GM18502 (cell line): Measurements from ENCODE around the gene RASSF1.
"Not testable (repeated sequence)": the region's sequence is repeated elsewhere in the genome, so short reads cannot be mapped to it uniquely, and the experiment has no call there.

ENCODE experiments used
- ATAC-seq: cut with Tn5 transposase; IDR thresholded peaks from one replicate; pipeline ENCODE4 v1.9.1; 2021; ENCODE audit warnings: mild to moderate bottlenecking; ENCODE audit not compliant: unreplicated experiment, poor library complexity

The RASSF1 gene

DNA sequence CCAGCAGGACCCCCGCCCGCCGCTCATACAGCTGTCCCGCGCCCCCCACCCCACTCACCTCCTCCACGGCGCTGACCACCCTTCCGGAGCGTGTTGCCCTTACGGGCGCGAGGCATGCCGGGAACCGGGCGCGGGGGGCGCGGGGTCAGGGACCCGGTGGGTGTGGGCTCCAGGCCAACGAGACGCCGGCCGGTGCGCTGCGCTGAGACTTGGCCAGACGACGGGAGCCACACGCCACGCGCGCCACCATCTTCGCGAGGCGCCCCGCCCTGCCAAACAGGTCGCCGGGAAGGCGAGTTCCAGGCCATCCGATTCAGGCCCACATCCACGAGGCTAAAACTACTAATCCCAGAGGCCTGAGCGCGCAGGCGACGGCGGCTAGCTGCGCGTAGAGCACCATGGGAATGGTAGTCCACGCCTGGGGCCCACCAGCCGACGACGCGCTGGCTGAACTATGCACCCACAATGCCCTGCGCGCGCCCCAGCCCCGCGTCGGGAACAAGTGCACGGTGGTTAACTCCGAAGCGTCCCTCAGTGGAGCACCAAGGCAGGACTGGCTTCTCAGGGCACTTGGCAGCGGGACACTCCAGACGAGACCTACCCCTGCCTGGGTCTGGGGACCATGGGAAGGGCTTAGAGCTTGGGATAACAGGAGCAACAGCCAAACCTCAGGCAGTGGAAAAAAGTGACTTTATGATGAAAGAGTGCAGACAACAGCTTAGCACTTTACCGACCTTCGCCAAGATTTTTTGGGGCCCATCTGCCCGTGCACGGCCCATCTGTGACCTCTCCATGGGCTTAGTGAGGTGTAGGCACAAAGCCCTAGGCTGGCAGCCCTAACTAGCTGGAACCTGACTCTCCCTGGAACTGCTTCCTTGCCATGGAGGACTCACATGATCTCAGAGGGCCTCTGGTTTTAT, 48.2 kb downstream of the RASSF1 start, which contains the start of gene IFRD2:
Gene IFRD2, minus strand, starts transcription at position 271 of the 920 bp plus-strand sequence. Its CDS starts 155 bp downstream, at position 116.
- ATAC-seq: peak; percentile 95

DNA sequence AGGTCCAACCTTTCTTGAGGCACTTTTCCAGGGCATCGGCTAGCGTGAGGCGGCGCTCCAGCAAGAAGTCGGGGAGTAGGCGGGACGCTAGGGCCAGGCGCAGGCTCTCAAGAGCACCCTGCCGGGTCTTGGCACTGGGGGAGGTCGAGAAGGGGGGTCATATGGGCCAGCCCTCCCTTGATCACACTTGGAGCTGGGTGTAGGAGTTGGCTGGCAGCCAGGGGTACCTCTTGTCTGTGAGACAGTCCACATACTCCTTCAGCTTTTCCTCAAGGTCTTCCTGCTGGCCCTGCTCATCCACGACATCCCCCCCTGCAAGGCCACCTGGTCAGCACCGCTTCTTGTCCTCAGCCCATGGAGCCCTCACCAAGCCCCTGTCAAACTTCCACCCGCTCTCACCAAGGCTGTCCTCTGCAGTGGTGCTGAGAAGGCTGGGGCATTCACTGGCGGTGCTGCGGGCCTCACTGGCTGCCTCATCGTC, 50.4 kb downstream of the RASSF1 start:
- no peak for ATAC-seq

DNA sequence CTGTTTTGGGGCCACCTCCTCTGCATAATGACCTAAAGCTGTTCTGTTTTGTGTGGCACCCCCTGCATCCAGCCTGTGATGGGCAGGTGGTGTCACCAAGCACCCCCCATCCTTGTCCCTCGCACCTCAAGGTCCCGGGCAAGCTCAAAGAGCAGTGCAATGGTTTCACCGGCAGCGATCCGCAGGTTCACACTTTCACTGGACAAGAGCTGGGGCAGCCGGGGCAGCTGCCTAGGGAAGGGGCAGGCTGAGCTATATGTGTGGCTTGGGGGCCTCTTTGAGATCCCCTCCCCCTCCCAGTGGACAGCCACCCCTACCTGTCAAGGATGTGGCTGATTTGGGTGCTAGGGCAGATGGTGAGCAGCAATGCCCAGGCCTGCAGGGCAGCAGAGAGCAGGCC, 51.5 kb downstream of the RASSF1 start:
- ATAC-seq: no peak

DNA sequence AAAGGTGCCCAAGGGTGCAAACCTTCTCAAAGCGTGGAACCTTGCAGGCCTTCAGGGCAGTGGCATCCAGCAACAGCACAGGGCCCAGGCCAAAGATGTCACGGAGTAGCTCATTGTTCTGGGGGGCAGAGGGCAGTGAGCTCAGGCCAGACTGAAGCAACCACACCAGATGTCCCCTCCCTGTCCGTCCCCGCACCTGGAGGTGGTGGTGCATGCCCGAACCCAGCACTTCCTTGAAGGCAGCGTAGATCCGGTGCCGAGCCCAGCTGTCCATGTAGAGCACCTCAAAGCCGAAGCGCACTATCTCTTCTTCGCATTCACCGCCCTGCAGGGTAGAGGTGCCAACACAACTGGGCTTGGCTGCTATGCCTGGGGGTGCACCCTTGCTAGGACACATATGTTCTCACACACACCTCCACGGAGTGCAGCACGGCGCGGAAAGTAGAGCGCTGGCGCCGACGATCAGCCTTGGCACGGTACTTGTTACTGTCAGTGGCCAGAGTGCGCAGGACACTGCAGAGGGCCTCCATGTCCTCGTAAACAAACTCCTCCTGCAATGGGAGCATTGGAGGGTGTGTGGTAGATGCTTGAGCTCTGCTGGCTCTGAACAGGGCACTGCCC, 52.1 kb downstream of the RASSF1 start:
- no peak for ATAC-seq

DNA sequence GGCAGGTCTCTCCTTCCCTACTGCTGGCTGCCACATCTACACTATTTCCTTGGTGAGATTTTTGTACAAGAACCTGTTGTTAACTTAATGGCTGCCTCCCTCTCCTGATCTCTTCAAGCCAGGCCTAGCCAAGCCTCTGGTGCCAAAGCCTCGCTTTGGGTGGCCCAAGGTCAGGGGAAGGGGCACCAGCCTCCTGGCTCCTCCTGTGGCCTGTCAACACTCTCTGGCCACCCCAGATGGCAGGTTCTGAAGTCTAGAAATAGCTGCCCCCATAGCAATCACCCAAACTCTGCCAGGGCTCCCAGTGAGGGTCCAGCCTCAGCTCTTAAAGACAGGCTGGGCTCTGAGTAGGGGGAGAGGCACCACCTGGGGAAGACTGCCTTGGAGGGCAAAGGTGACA, 53.4 kb downstream of the RASSF1 start:
- ATAC-seq: no peak

DNA sequence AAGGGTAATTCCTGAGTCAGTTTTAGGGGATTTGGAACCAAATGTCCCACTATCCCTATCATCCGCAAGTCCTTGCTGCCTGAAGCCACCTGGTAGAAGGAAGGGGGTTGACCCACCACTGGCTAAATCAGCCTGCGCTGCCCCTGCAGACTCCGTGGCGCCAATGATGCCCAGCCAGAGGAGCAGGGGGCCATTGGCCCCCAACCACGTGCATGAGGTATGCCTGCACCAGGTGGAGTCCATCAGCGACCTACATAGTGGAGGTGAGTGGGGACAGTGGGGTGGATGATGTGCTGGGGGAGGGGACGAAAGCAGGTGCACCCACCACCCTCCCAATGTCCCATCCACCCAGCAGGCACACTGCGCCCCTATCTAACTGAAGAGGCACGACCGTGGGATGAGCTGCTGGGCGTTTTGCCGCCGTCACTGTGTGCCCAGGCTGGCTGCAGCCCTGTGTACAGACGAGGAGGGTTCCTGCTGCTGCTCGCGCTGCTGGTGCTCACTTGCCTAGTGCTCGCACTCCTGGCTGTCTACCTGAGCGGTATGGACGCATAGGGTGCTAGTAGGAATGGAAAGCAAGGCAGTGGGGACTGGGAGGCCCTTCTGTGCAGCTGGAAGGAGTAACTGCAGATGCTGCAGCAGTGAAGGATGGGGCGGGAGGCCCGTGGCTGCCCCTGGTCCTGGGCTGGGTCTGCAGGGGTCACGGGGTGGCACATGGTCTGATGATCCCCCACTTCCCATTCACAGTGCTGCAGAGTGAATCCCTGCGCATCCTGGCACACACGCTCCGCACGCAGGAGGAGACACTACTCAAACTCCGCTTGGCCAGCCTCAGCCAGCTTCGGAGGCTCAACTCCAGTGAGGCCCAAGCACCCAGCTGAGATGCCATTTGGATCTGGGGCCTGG, 54.1 kb downstream of the RASSF1 start:
- no peak for ATAC-seq

DNA sequence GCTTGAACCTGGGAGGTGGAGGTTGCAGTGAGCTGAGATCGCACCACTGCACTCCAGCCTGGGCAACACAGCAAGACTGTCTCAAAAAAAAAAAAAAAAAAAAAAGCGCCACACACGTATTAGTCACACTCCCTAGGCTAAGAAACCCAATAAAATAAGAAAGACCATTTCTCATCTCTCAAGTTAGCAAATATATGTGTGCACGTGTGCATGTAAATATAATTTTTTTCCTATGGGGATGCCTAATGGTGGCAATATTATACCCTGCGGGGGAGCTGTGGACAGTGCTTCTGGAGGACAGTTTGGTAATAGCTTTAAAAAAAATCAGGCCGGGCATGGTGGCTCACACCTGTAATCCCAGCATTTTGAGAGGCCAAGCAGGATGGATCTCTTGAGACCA, 56.5 kb downstream of the RASSF1 start:
- ATAC-seq: not testable (repeated sequence)
